Hepatocyte (in vitro differentiated cells): Measurements from ENCODE around the gene MTF2. TPM values are rescaled to one million over a fixed set of nuclear protein-coding genes. Genes with fewer than 3 reads are reported as not detected.

ENCODE experiments used
- DNase-seq: peaks from one replicate; pipeline ENCODE4 v3.0.0-alpha.2; 2016; ENCODE audit warnings: low spot score
- H2AFZ ChIP-seq: fragments of 200-600 bp; sonication (generic); 2 replicates; pipeline ENCODE4 v1.6.0; 2016; ENCODE audit warnings: antibody characterized with exemption, mild to moderate bottlenecking
- H3K27ac ChIP-seq: fragments of 200-600 bp; sonication (generic); 2 replicates; pipeline ENCODE4 v1.5.1; 2016; ENCODE audit warnings: mild to moderate bottlenecking
- H3K27me3 ChIP-seq: fragments of 200-600 bp; sonication (generic); 2 replicates; pipeline ENCODE4 v1.6.1; 2016
- H3K36me3 ChIP-seq: fragments of 200-600 bp; sonication (generic); replicated peaks from 2 replicates; pipeline ENCODE4 v1.5.1; 2016; ENCODE audit warnings: low read depth; ENCODE audit not compliant: insufficient read depth
- H3K4me1 ChIP-seq: fragments of 200-600 bp; sonication (generic); 2 replicates; pipeline ENCODE4 v1.5.1; 2016; ENCODE audit warnings: mild to moderate bottlenecking, moderate library complexity; ENCODE audit not compliant: insufficient read depth
- H3K4me2 ChIP-seq: fragments of 200-600 bp; sonication (generic); 2 replicates; pipeline ENCODE4 v1.6.0; 2016
- H3K4me3 ChIP-seq: fragments of 200-600 bp; sonication (generic); 2 replicates; pipeline ENCODE4 v1.5.1; 2016; ENCODE audit warnings: mild to moderate bottlenecking
- H3K79me2 ChIP-seq: fragments of 200-600 bp; sonication (generic); 2 replicates; pipeline ENCODE4 v1.6.0; 2017; ENCODE audit warnings: mild to moderate bottlenecking
- H3K9me2 ChIP-seq: fragments of 200-600 bp; sonication (generic); replicated peaks from 2 replicates; pipeline ENCODE4 v1.6.0; 2017; ENCODE audit warnings: mild to moderate bottlenecking; ENCODE audit not compliant: insufficient read depth
- H3K9me3 ChIP-seq: fragments of 200-600 bp; sonication (generic); 2 replicates; pipeline ENCODE4 v1.5.1; 2016; ENCODE audit warnings: low read depth, mild to moderate bottlenecking
- H4K20me1 ChIP-seq: fragments of 200-600 bp; sonication (generic); 2 replicates; pipeline ENCODE4 v1.6.0; 2016; ENCODE audit warnings: mild to moderate bottlenecking; ENCODE audit not compliant: insufficient read depth, poor library complexity, severe bottlenecking
- EZH2 ChIP-seq: fragments of 200-600 bp; sonication (generic); IDR thresholded peaks from 2 replicates; pipeline ENCODE4 v1.6.1; 2016; ENCODE audit warnings: antibody characterized with exemption, mild to moderate bottlenecking, borderline replicate concordance
- EZH2phosphoT487 ChIP-seq: fragments of 200-600 bp; sonication (generic); IDR thresholded peaks from one replicate; pipeline ENCODE4 v1.6.1; 2018; ENCODE audit warnings: antibody characterized with exemption, mild to moderate bottlenecking, low read depth, moderate library complexity; ENCODE audit not compliant: unreplicated experiment, severe bottlenecking
- WGBS: methylation state at CpG from one replicate; pipeline ENCODE4 v1.1.6; 2016; ENCODE audit warnings: low lambda C conversion rate; ENCODE audit errors: missing lambda C conversion rate; 5-methylcytosine and 5-hydroxymethylcytosine counted together
- polyA plus RNA-seq: library from polyadenylated mRNA; unstranded; fragments of >200 nt; fragmentation: Nextera tagmentation; extraction: Ambion mirVana; gene quantifications from 2 replicates; pipeline ENCODE4 v1.2.1, GENCODE V29; 2016
- total RNA-seq: library from RNA; depleted of rRNA; stranded (reverse); fragments of >200 nt; gene quantifications from 2 replicates; pipeline ENCODE4 v1.2.3, GENCODE V29; 2014
- TF ChIP-seq, protein P1 (sequence below): fragments of 200-600 bp; sonication (generic); IDR thresholded peaks from 2 replicates; pipeline ENCODE4 v1.5.1; 2016; ENCODE audit warnings: antibody characterized with exemption, mild to moderate bottlenecking; ENCODE audit not compliant: poor library complexity

The MTF2 gene
- total and polyA plus RNA-seq, 2 experiments from 2014 or later, result 29.7 to 37.7 TPM

DNA sequence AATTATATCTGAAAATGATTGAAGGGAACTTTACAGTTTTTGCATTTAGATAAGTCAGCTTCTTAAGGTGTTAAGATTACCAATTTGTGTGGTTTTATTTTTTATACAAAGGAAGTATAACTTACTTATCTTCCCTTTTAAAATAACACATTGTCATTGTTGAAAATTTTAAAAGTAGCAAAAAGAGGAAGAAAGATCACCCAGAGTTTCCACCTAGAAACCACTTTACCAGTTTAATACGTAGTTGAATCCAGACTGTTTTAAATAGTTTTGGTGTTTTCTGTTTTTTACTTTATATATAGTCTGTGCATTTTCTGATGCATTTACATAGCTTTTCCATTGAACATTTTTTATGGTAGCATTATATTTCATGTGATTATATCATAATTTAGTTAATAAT, 107.6 kb downstream of the MTF2 start:
- H3K27ac ChIP-seq, result no peak overlapping the region
- no peak overlapping the region for H3K4me2 ChIP-seq

More for the DNA sequence above, 107.6 kb downstream of the MTF2 start:
- H3K9me3 ChIP-seq, result no peaks in the 10 kb centered on the region
- H3K4me1 ChIP-seq, result no peaks in the 10 kb centered on the region
- H2AFZ ChIP-seq, result no peak overlapping the region
- no peak for DNase-seq
- H3K27me3 ChIP-seq, result no peaks in the 10 kb centered on the region
- no peak overlapping the region for H3K4me3 ChIP-seq
- no peaks in the 10 kb centered on the region for H3K9me2 ChIP-seq
- 95% methylated on average over 1 of the region's 1 CpG for WGBS
- H3K79me2 ChIP-seq, result peaks cover 14% of the 10 kb centered on the region
- TF ChIP-seq EZH2 (no peak), EZH2phosphoT487 (no peak)
- TF ChIP-seq, protein P1, sequence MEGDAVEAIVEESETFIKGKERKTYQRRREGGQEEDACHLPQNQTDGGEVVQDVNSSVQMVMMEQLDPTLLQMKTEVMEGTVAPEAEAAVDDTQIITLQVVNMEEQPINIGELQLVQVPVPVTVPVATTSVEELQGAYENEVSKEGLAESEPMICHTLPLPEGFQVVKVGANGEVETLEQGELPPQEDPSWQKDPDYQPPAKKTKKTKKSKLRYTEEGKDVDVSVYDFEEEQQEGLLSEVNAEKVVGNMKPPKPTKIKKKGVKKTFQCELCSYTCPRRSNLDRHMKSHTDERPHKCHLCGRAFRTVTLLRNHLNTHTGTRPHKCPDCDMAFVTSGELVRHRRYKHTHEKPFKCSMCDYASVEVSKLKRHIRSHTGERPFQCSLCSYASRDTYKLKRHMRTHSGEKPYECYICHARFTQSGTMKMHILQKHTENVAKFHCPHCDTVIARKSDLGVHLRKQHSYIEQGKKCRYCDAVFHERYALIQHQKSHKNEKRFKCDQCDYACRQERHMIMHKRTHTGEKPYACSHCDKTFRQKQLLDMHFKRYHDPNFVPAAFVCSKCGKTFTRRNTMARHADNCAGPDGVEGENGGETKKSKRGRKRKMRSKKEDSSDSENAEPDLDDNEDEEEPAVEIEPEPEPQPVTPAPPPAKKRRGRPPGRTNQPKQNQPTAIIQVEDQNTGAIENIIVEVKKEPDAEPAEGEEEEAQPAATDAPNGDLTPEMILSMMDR, result no peak
- no peaks in the 10 kb centered on the region for H3K36me3 ChIP-seq
- H4K20me1 ChIP-seq, result no peaks in the 10 kb centered on the region

Other genes starting within 250 kb of the MTF2 start
- 1,737 and 2,070 TPM in 2 replicates for gene RPL5, start 247.2 kb upstream of the MTF2 start, total RNA-seq
- gene RPL5, start 247.2 kb upstream of the MTF2 start, polyA plus RNA-seq, result 668 and 726 TPM in 2 replicates
- 19.7 and 21.2 TPM in 2 replicates for gene DIPK1A, start 117.8 kb upstream of the MTF2 start, total RNA-seq
- 16.1 and 18.0 TPM in 2 replicates for gene DIPK1A, start 117.8 kb upstream of the MTF2 start, polyA plus RNA-seq
- gene TMED5, start 101.1 kb downstream of the MTF2 start, total RNA-seq, result 119 and 131 TPM in 2 replicates
- gene TMED5, start 101.1 kb downstream of the MTF2 start, polyA plus RNA-seq, result 65.5 and 78.2 TPM in 2 replicates
- 4.9 and 5.5 TPM in 2 replicates for gene CCDC18, start 101.4 kb downstream of the MTF2 start, total RNA-seq
- 5.0 and 6.8 TPM in 2 replicates for gene CCDC18, start 101.4 kb downstream of the MTF2 start, polyA plus RNA-seq